ENCODE measurements around the gene TTI1.

DNA sequence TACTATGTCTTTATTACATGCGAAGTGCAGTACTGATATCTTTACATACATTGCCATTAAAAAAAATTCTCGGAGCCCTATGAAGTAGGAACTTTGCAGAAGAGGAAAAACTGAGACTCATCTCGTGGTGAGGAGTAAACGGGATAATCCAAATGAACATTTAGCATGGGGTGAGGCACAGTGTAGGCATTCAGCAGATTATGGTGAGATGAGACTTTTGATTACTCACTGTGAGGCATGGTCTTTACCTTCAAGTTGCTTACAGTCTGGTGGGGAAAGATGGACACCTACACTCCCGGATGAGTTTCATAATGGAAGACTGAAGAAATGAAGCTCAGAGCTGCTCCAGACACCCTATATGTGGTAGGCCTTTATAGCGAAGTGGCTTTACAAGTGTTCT lies 1.7 kb upstream of the TTI1 start:
- no peak for TF ChIP-seq EZH2 (IDR thresholded peaks at IDR 0.05; ENCODE audit: borderline replicate concordance, low read depth, low read length, severe bottlenecking)
- TF ChIP-seq, protein P1, sequence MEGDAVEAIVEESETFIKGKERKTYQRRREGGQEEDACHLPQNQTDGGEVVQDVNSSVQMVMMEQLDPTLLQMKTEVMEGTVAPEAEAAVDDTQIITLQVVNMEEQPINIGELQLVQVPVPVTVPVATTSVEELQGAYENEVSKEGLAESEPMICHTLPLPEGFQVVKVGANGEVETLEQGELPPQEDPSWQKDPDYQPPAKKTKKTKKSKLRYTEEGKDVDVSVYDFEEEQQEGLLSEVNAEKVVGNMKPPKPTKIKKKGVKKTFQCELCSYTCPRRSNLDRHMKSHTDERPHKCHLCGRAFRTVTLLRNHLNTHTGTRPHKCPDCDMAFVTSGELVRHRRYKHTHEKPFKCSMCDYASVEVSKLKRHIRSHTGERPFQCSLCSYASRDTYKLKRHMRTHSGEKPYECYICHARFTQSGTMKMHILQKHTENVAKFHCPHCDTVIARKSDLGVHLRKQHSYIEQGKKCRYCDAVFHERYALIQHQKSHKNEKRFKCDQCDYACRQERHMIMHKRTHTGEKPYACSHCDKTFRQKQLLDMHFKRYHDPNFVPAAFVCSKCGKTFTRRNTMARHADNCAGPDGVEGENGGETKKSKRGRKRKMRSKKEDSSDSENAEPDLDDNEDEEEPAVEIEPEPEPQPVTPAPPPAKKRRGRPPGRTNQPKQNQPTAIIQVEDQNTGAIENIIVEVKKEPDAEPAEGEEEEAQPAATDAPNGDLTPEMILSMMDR (IDR thresholded peaks at IDR 0.05; ENCODE audit: borderline replicate concordance, extremely low read depth, low read length, poor library complexity, severe bottlenecking): no peak
